Measurements from ENCODE around the gene KCNN3. TPM values are rescaled to one million over a fixed set of nuclear protein-coding genes. Genes with fewer than 3 reads are reported as not detected.
A peak's percentile ranks its signal among the peaks of the same experiment; 100 is the strongest.

Gene KCNN3
- total RNA-seq, 1 donor = not detected

- TF ChIP-seq CTCF (IDR thresholded peaks at IDR 0.05; ENCODE audit: insufficient read depth, low read depth, low read length) = no peak
- H3K4me3 ChIP-seq (ENCODE audit: low read depth, low read length) = no peak overlapping the region
- DNase-seq (ENCODE audit: low read depth) = no peak
Observed at GRCh38 chr1:154879038-154879421, 8.9 kb upstream of the KCNN3 start.

- peak; percentile 69 for DNase-seq (ENCODE audit: low read depth)
- peak; percentile 79 for TF ChIP-seq CTCF (IDR thresholded peaks at IDR 0.05; ENCODE audit: insufficient read depth, low read depth, low read length)
- H3K4me3 ChIP-seq (ENCODE audit: low read depth, low read length) = no peak overlapping the region
Observed at GRCh38 chr1:154878371-154879037, 8.4 kb upstream of the KCNN3 start.

- H3K4me3 ChIP-seq (ENCODE audit: low read depth, low read length) = no peak overlapping the region
- no peak for TF ChIP-seq CTCF (IDR thresholded peaks at IDR 0.05; ENCODE audit: insufficient read depth, low read depth, low read length)
- DNase-seq (ENCODE audit: low read depth) = peak; percentile 57
Observed at GRCh38 chr1:154877370-154877974, 7.4 kb upstream of the KCNN3 start.

GRCh38 chr1:154876842-154877369 is 6.8 kb upstream of the KCNN3 start:
- DNase-seq (ENCODE audit: low read depth) = no peak
- TF ChIP-seq CTCF (IDR thresholded peaks at IDR 0.05; ENCODE audit: insufficient read depth, low read depth, low read length) = no peak
- H3K4me3 ChIP-seq (ENCODE audit: low read depth, low read length) = no peak overlapping the region

GRCh38 chr1:154874465-154874864 is 4.4 kb upstream of the KCNN3 start:
- DNase-seq (ENCODE audit: low read depth) = no peak
- H3K4me3 ChIP-seq (ENCODE audit: low read depth, low read length) = no peak overlapping the region
- no peak for TF ChIP-seq CTCF (IDR thresholded peaks at IDR 0.05; ENCODE audit: insufficient read depth, low read depth, low read length)

GRCh38 chr1:154873321-154873950 is 3.4 kb upstream of the KCNN3 start:
- H3K4me3 ChIP-seq (ENCODE audit: low read depth, low read length) = no peak overlapping the region
- no peak for TF ChIP-seq CTCF (IDR thresholded peaks at IDR 0.05; ENCODE audit: insufficient read depth, low read depth, low read length)
- DNase-seq (ENCODE audit: low read depth) = no peak
